SK-N-SH (cell line): ENCODE measurements around the gene ZNF662. TPM values are rescaled to one million over a fixed set of nuclear protein-coding genes. Genes with fewer than 3 reads are reported as not detected.

Experiments
- CTCF ChIA-PET: fragments of 300-600, 350-600 bp; formaldehyde crosslinking; extraction: SDS; loops from one replicate; lab custom pipeline; 2021; lab: Yijun Ruan, JAX
- POLR2A ChIA-PET: fragments of 350-600 bp; sonication (Branson Sonifier 250); formaldehyde crosslinking; extraction: SDS; loops from one replicate; lab custom pipeline; 2020; ENCODE audit warnings: antibody characterized with exemption, inconsistent platforms; lab: Yijun Ruan, JAX
- DNase-seq: peaks from one replicate; pipeline ENCODE4 v3.0.0; 2012
- H2AFZ ChIP-seq: fragments of 200-600 bp; sonication (generic); 2 replicates; pipeline ENCODE4 v1.8.1; 2016; ENCODE audit warnings: antibody characterized with exemption, mild to moderate bottlenecking, low read depth
- H3F3A ChIP-seq: fragments of 200-600 bp; sonication (generic); replicated peaks from 2 replicates; pipeline ENCODE3; 2016; ENCODE audit warnings: antibody characterized with exemption, mild to moderate bottlenecking; ENCODE audit not compliant: insufficient read depth
- H3K27ac ChIP-seq, 2 experiments: fragments of 200-500 bp in 1 of 2; fragments of 200-600 bp in 1 of 2; sonication (Bioruptor generic) in 1 of 2; sonication (generic), shearing (Covaris generic) in 1 of 2; 2 replicates each; pipeline versions ENCODE4 v1.5.1 to v1.6.1; 2014 to 2016; ENCODE audit warnings: low read depth in 2 of 2, inconsistent platforms in 1 of 2, low read length in 1 of 2, mild to moderate bottlenecking in 1 of 2, mixed read lengths in 1 of 2
- H3K27me3 ChIP-seq: fragments of 200-600 bp; sonication (generic), shearing (Covaris generic); 2 replicates; pipeline ENCODE4 v1.6.1; 2016; ENCODE audit warnings: mixed run types; ENCODE audit not compliant: insufficient read depth
- H3K36me3 ChIP-seq, 2 experiments: fragments of 200-500 bp in 1 of 2; fragments of 200-600 bp in 1 of 2; sonication (Bioruptor generic) in 1 of 2; sonication (generic) in 1 of 2; replicated peaks in 1 of 2; 2 replicates each; pipeline versions ENCODE3 to v1.5.1; 2014 to 2016; ENCODE audit warnings: low read length in 1 of 2, mild to moderate bottlenecking in 1 of 2; ENCODE audit not compliant: insufficient read depth in 2 of 2, control insufficient read depth in 1 of 2
- H3K4me1 ChIP-seq, 2 experiments: fragments of 200-500 bp in 1 of 2; fragments of 200-600 bp in 1 of 2; sonication (Bioruptor generic) in 1 of 2; sonication (generic), shearing (Covaris generic) in 1 of 2; 2 replicates each; pipeline versions ENCODE4 v1.5.1 to v1.6.1; 2014 to 2016; ENCODE audit warnings: low read depth in 1 of 2, low read length in 1 of 2, mixed run types in 1 of 2; ENCODE audit not compliant: insufficient read depth in 2 of 2, control insufficient read depth in 1 of 2
- H3K4me2 ChIP-seq: fragments of 200-600 bp; sonication (generic), shearing (Covaris generic); 2 replicates; pipeline ENCODE4 v1.6.1; 2017; ENCODE audit warnings: mixed run types
- H3K4me3 ChIP-seq, 2 experiments: fragments of 200-500 bp in 1 of 2; fragments of 200-600 bp in 1 of 2; sonication (Bioruptor generic) in 1 of 2; sonication (generic), shearing (Covaris generic) in 1 of 2; 2 replicates each; pipeline versions ENCODE4 v1.5.1 to v1.8.1; 2014 to 2016; ENCODE audit warnings: low read depth in 2 of 2, inconsistent platforms in 1 of 2, low read length in 1 of 2, mild to moderate bottlenecking in 1 of 2, mixed read lengths in 1 of 2, moderate library complexity in 1 of 2
- H3K79me2 ChIP-seq: fragments of 200-600 bp; sonication (generic); 2 replicates; pipeline ENCODE4 v1.8.1; 2017; ENCODE audit warnings: mild to moderate bottlenecking; ENCODE audit not compliant: insufficient read depth
- H3K9ac ChIP-seq: fragments of 200-600 bp; sonication (generic); 2 replicates; pipeline ENCODE4 v1.6.1; 2017; ENCODE audit warnings: mixed run types
- H3K9me2 ChIP-seq: fragments of 200-600 bp; sonication (generic); 2 replicates; pipeline ENCODE4 v1.6.1; 2017; ENCODE audit warnings: mixed run types
- H3K9me3 ChIP-seq: fragments of 200-600 bp; sonication (generic); 2 replicates; pipeline ENCODE4 v1.6.1; 2017; ENCODE audit warnings: mixed run types, mild to moderate bottlenecking, moderate library complexity
- H4K20me1 ChIP-seq: fragments of 200-600 bp; sonication (generic); 2 replicates; pipeline ENCODE4 v1.6.1; 2017; ENCODE audit warnings: mild to moderate bottlenecking, mixed run types; ENCODE audit not compliant: insufficient read depth
- ELF1 ChIP-seq: IDR thresholded peaks from 2 replicates; pipeline ENCODE4 v1.4.0; 2012
- EP300 ChIP-seq, 2 experiments: IDR thresholded peaks; 2 replicates each; pipeline versions ENCODE4 v1.4.0 to v1.6.1; 2012; ENCODE audit warnings: borderline replicate concordance in 1 of 2, low read depth in 1 of 2, low read length in 1 of 2
- EZH2phosphoT487 ChIP-seq: fragments of 200-600 bp; sonication (generic); IDR thresholded peaks from 2 replicates; pipeline ENCODE4 v1.6.1; 2017; ENCODE audit warnings: low read depth, mixed run types, mild to moderate bottlenecking, antibody characterized with exemption, moderate library complexity, borderline replicate concordance
- FOXJ3 ChIP-seq: sonication (generic); formaldehyde crosslinking; IDR thresholded peaks from 2 replicates; pipeline ENCODE4 v1.5.1; 2020; ENCODE audit warnings: mild to moderate bottlenecking, missing genetic modification reagents
- GABPA ChIP-seq: IDR thresholded peaks from 2 replicates; pipeline ENCODE4 v1.4.0; 2012; ENCODE audit warnings: low read depth, mild to moderate bottlenecking
- MEF2A ChIP-seq: IDR thresholded peaks from 2 replicates; pipeline ENCODE4 v1.4.0; 2012; ENCODE audit warnings: low read depth, borderline replicate concordance
- NRF1 ChIP-seq: IDR thresholded peaks from 2 replicates; pipeline ENCODE4 v1.6.1; 2012; ENCODE audit warnings: low read depth, mild to moderate bottlenecking, low read length
- SIN3A ChIP-seq: IDR thresholded peaks from 2 replicates; pipeline ENCODE4 v1.6.1; 2012; ENCODE audit warnings: low read depth, mild to moderate bottlenecking, low read length, moderate library complexity, borderline replicate concordance
- SMC3 ChIP-seq: IDR thresholded peaks from 2 replicates; pipeline ENCODE4 v1.6.1; 2012; ENCODE audit warnings: low read depth, low read length, improper control_type of control experiment
- TAF1 ChIP-seq: IDR thresholded peaks from 2 replicates; pipeline ENCODE4 v1.6.1; 2012; ENCODE audit warnings: low read depth, mild to moderate bottlenecking, low read length, moderate library complexity, borderline replicate concordance
- TEAD4 ChIP-seq: IDR thresholded peaks from 2 replicates; pipeline ENCODE4 v1.4.0; 2012; ENCODE audit warnings: mild to moderate bottlenecking, borderline replicate concordance; ENCODE audit not compliant: insufficient read depth
- WGBS: methylation state at CpG from one replicate; pipeline ENCODE4 v1.1.6; 2017; ENCODE audit warnings: low lambda C conversion rate; 5-methylcytosine and 5-hydroxymethylcytosine counted together
- polyA plus RNA-seq, 3 experiments: library from polyadenylated mRNA; depleted of rRNA; stranded (reverse); fragments of >200 nt; gene quantifications; 2 replicates each; pipeline ENCODE4 v1.2.3, GENCODE V29; 2012
- TF ChIP-seq, protein P1 (sequence below): fragments of 150-350 bp; IDR thresholded peaks from 2 replicates; pipeline ENCODE4 v1.6.1; 2016; ENCODE audit warnings: mild to moderate bottlenecking, low read depth, low read length
- TF ChIP-seq, protein P2 (sequence below): IDR thresholded peaks from 2 replicates; pipeline ENCODE4 v1.4.0; 2012; ENCODE audit warnings: low read depth
- TF ChIP-seq, protein P3 (sequence below): IDR thresholded peaks from 2 replicates; pipeline ENCODE4 v1.4.0; 2012; ENCODE audit warnings: low read depth, borderline replicate concordance
- TF ChIP-seq, protein P4 (sequence below): fragments of 150-350 bp; IDR thresholded peaks from 2 replicates; pipeline ENCODE4 v1.6.1; 2017; ENCODE audit warnings: antibody characterized with exemption, low read length, low read depth, borderline replicate concordance

Gene ZNF662
- polyA plus RNA-seq, 1 of the 3 experiments (the other 2 are of a cell fraction) = 0.30 TPM

DNA sequence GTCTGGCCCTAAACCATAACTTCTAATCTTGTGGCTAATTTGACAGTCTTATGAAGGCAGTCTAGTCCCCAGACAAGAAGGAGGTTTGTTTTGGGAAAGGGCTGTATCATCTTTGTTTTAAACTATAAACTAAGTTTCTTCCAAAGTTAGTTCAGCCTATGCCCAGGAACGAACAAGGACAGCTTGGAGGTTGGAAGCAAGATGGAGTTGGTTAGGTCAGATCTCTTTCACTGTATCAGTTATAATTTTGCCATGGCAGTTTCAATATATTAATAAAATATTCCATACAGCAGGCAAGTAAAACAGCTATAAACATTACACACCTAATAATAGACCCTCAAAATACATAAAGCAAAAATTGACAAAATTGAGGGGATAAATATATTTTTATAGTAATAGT, 13.1 kb upstream of the ZNF662 start:
- TF ChIP-seq TEAD4 (no peak), NRF1 (no peak), MEF2A (no peak), GABPA (no peak), SMC3 (no peak), TAF1 (no peak), ELF1 (no peak), EZH2phosphoT487 (no peak)
- TF ChIP-seq, protein P1, sequence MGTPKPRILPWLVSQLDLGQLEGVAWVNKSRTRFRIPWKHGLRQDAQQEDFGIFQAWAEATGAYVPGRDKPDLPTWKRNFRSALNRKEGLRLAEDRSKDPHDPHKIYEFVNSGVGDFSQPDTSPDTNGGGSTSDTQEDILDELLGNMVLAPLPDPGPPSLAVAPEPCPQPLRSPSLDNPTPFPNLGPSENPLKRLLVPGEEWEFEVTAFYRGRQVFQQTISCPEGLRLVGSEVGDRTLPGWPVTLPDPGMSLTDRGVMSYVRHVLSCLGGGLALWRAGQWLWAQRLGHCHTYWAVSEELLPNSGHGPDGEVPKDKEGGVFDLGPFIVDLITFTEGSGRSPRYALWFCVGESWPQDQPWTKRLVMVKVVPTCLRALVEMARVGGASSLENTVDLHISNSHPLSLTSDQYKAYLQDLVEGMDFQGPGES = no peak
- TF ChIP-seq, protein P2, sequence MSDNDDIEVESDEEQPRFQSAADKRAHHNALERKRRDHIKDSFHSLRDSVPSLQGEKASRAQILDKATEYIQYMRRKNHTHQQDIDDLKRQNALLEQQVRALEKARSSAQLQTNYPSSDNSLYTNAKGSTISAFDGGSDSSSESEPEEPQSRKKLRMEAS = no peak
- TF ChIP-seq, protein P3, sequence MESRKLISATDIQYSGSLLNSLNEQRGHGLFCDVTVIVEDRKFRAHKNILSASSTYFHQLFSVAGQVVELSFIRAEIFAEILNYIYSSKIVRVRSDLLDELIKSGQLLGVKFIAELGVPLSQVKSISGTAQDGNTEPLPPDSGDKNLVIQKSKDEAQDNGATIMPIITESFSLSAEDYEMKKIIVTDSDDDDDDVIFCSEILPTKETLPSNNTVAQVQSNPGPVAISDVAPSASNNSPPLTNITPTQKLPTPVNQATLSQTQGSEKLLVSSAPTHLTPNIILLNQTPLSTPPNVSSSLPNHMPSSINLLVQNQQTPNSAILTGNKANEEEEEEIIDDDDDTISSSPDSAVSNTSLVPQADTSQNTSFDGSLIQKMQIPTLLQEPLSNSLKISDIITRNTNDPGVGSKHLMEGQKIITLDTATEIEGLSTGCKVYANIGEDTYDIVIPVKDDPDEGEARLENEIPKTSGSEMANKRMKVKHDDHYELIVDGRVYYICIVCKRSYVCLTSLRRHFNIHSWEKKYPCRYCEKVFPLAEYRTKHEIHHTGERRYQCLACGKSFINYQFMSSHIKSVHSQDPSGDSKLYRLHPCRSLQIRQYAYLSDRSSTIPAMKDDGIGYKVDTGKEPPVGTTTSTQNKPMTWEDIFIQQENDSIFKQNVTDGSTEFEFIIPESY = no peak
- TF ChIP-seq, all 33 proteins: peak for 0
- CTCF ChIA-PET = interaction anchor here (1.2 to 1.9 kb wide), 4 partner anchors 11 to 62 kb away, joined by 4 read pairs; no protein-coding TSS in a partner anchor
- POLR2A ChIA-PET = no interaction called here

DNA sequence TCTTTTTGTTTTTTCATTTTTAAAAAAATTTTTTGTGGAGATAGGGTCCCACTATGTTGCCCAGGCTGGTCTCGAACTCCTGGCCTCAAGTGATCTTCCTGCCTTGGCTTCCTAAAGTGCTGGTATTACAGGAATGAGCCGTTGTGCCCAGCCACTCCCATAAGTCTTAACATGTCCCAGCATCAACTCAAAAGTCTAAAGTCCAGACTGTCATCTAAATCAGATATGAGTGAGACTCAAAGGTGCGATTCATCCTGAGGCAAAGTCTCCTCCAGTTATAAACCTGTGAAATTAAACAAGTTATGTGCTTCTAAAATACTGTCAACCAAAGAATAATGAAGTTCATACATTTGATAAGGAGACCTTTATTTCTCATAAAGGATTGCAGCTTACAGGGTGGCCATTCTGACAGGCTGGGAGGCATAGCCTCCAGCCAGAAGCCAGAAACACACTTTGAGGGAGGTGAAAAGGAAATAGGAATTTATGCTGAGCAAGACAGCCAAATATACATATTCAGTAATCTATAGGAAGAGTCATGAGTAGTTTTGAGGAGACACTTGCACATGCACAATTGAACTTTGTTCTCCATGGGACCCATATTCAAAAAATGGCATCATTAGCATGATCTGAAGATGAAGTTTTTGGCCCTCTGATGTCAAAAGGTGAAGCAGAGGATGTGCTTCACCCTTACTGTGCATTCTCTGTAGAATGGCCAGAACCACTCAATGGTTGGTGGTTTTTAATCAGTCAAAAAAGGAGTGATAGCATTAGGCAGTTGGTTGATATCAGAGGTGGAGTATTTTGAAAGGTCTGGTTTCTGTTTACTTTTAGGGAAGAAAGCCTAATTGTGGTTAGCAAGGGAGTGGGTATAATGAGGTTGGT, 11.0 kb upstream of the ZNF662 start:
- H3K27me3 ChIP-seq = no peaks in the 10 kb centered on the region
- H3K9me2 ChIP-seq = no peaks in the 10 kb centered on the region
- 31% methylated on average over 3 of the region's 3 CpGs for WGBS
- no peaks in the 10 kb centered on the region for H4K20me1 ChIP-seq
- H3K4me2 ChIP-seq = no peak overlapping the region
- DNase-seq = no peak
- ChIA-PET CTCF (interaction anchor here (1.2 to 1.9 kb wide), 2 partner anchors 56 to 64 kb away, joined by 3 to 4 read pairs; no protein-coding TSS in a partner anchor), POLR2A (no interaction called here)
- H3K36me3 ChIP-seq = no peaks in the 10 kb centered on the region
- no peaks in the 10 kb centered on the region for H3F3A ChIP-seq
- no peak overlapping the region for H3K27ac ChIP-seq
- no peak overlapping the region for H3K9ac ChIP-seq
- H3K4me1 ChIP-seq = no peaks in the 10 kb centered on the region
- no peak overlapping the region for H3K4me3 ChIP-seq
- H3K79me2 ChIP-seq = no peaks in the 10 kb centered on the region
- TF ChIP-seq SIN3A (no peak), MEF2A (no peak), FOXJ3 (CRISPR knock-in tag) (no peak), EP300 (IDR thresholded peaks at IDR 0.05; ENCODE audit: borderline replicate concordance in 1 of 2, low read depth in 1 of 2, low read length in 1 of 2) (no peak)
- TF ChIP-seq, protein P4, sequence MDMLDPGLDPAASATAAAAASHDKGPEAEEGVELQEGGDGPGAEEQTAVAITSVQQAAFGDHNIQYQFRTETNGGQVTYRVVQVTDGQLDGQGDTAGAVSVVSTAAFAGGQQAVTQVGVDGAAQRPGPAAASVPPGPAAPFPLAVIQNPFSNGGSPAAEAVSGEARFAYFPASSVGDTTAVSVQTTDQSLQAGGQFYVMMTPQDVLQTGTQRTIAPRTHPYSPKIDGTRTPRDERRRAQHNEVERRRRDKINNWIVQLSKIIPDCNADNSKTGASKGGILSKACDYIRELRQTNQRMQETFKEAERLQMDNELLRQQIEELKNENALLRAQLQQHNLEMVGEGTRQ = no peak
- H2AFZ ChIP-seq = no peak overlapping the region
- no peaks in the 10 kb centered on the region for H3K9me3 ChIP-seq

More for the DNA sequence above, 13.1 kb upstream of the ZNF662 start:
- no peaks in the 10 kb centered on the region for H4K20me1 ChIP-seq
- 0 out of 2 replicates have a peak, but pooled peaks cover 7% of the 10 kb centered on the region for H3K27me3 ChIP-seq
- WGBS = 13% methylated on average over 1 of the region's 1 CpG
- no peak overlapping the region for H2AFZ ChIP-seq
- no peaks in the 10 kb centered on the region for H3K4me1 ChIP-seq
- DNase-seq = no peak
- no peaks in the 10 kb centered on the region for H3K9me3 ChIP-seq
- no peak overlapping the region for H3K4me3 ChIP-seq
- no peaks in the 10 kb centered on the region for H3K36me3 ChIP-seq
- H3K9ac ChIP-seq = no peak overlapping the region
- H3K27ac ChIP-seq = no peak overlapping the region
- no peaks in the 10 kb centered on the region for H3F3A ChIP-seq
- H3K79me2 ChIP-seq = no peaks in the 10 kb centered on the region
- H3K4me2 ChIP-seq = no peak overlapping the region
- no peaks in the 10 kb centered on the region for H3K9me2 ChIP-seq
